Stimulated activated CD4-positive, alpha-beta T cell treated with anti-CD3 and anti-CD28 coated beads, Interleukin-4, amount 100 ng/mL, for 4 hours (primary cell): Measurements from ENCODE around the gene ERLEC1.
A peak's percentile ranks its signal among the peaks of the same experiment; 100 is the strongest.
"Not testable (repeated sequence)": the region's sequence is repeated elsewhere in the genome, so short reads cannot be mapped to it uniquely, and the experiment has no call there.

ENCODE experiments used
- DNase-seq, 2 experiments: peaks; one replicate each; pipeline ENCODE4 v3.0.0-alpha.2; 2020

ERLEC1 gene

DNA sequence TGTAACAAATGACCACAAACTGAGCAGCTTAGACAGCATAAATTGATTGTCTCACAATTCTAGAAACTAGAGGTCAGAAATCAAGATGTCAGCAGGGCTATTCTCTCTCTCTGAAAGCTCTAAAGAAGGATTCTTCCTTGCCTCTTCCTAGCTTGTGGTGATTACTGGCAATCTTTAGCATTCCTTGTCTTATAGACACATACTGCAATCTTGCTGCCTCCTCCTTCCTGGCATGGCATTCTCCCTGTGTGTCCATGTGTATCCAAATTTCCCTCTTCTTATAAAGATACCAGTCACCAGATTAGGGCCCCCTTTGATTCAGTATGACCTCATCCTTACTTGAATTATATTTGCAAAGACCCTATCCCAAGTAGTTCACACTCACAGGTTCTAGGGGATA lies 2.4 kb upstream of the ERLEC1 start:
- DNase-seq = no peak

DNA sequence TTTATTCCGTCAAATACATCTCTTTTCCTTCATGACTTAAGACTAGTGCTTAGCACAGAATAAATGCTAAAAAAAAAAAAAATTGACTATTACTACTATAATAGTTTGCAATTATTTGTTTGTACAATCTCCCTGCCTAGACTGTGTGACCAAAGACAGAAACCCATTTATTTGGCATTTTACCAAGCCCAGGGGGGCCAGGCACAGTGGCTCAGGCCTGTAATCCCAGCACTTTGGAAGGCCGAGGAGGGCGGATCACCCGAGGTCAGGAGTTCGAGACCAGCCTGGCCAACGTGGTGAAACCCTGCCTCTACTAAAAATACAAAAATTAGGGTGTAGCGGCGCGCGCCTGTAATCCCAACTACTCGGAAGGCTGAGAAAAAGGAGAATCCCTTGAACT lies 1.5 kb upstream of the ERLEC1 start:
- no peak for DNase-seq

- DNase-seq = peak in 1 of 2 experiments; percentile 6
These were observed 516 bp upstream of the ERLEC1 start for GRCh38 chr2:53786352-53786704.

- peak in 1 of 2 experiments; percentile 10 for DNase-seq
These were observed 908 bp downstream of the ERLEC1 start for GRCh38 chr2:53787614-53788289.

DNA sequence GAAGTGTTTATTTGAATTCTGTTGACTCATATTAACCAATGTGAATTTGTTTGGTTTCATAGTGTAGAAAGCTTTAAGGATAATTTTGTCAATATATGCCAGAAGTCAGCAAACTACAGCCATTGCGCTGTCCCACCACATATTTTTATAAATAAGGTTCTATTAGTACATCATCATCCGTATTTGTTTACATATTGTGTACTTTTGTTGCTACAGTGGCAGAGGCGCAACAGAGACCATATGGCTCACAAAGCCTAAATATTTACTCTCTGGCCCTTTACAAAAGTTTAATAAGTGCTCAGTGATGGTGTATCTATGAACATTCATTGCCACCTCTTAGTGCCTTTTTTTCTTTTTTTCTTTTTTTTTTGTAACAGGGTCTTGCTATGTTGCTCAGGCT lies 6.4 kb downstream of the ERLEC1 start:
- no peak for DNase-seq

- DNase-seq = no peak
These were observed 7.0 kb downstream of the ERLEC1 start for GRCh38 chr2:53793821-53794220.

DNA sequence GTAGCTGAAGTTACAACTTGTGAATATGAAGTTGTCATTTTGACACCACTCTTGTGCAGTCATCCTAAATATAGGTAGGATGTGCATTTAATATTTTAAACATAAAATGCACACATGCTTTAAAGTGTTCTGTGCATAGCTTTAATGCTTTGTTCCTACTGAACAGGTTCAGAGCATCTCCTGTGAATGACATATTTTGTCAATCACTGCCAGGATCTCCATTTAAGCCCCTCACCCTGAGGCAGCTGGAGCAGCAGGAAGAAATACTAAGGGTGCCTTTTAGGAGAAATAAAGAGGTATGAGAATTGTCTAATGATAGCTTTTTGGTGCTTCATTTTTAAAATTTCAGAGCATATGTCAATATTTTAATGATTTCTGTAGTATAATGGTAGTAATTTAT lies 14.7 kb downstream of the ERLEC1 start:
- no peak for DNase-seq

- DNase-seq = no peak
These were observed 15.8 kb downstream of the ERLEC1 start for GRCh38 chr2:53802617-53803151.

DNA sequence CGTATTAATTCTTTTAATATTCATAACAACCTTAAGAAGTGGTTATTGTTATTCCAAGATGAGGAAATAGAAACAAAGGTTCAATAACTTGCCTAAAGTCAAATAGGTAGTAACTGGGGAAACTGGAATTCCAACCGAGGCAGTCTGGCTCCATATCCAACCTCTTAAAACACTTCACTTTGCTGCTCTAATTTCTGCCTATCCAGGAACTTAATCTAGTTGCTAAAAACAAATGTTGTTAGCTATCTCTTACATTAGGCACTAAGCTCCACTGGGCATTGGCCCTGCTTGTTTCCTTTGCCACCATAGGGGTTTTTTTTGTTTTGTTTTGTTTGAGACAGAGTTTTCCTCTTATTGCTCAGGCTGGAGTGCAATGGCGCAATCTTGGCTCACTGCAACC lies 24.8 kb downstream of the ERLEC1 start:
- DNase-seq = no peak

DNA sequence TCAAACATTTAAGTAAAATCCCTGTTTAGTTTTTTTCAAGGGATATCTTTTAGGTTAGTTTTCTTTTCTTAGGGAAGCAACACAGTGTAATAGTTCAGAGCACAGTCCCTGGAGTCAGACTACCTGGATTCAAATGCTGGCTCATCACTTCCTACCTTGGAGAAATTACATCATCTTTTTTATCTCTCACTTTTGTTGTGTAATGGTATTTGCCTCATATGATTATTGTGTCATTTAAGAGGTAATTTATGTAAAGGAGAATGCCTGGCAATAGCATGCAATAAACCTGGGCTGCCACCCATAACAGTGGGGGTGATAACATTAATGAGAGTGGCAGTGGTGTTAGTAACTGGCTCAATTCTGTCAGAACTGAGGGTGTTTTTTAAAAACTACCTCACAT lies 26.3 kb downstream of the ERLEC1 start:
- DNase-seq = no peak

DNA sequence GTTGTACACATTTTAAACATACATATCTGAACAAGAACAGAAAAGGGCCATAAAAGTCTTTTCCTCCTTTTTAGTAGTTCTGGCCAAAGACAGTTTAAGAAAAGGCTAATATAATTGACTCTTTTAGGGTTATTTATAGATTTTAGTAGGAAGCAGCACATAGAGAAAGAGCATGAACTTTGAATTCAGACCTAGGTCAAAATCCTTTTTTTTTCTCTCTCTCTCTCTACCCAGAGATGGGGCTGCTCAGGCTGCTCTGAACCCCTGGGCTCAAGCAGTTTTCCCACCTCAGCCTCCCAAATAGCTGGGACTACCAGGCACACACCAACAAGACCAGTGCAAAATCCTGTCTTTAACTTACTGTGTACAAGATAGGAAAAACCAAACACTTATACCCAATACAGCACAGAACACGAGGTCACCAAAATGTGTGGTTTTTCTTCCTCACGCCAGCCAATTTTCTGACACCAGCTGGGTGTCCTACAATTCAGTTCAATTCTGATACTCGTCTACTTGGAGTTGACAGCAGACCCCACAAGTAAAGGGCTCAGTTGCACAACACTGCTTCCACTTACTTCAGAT lies 32.1 kb downstream of the ERLEC1 start:
- no peak for DNase-seq

- DNase-seq = no peak
These were observed 32.8 kb downstream of the ERLEC1 start for GRCh38 chr2:53819634-53820033.

GRCh38 chr2:53820048-53820447 lies 33.2 kb downstream of the ERLEC1 start:
- DNase-seq = no peak

DNA sequence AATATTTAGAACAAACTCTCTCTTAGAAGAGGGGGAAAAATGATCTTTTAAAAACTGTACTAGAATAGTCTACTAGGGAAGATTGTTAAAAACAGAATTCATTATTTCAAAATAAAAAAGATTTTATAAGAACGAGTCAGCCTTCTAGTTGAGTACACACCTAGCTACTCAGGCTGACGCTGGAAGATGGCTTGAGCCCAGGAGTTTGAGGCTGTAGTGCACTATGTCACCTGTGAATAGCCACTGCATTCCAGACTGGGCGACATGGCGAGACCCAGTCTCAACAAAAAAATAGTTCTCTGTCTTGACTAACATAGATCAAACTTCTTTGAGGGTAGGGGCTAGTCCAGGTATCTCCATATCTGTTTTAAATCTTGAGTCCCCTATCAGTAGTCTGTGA lies 33.9 kb downstream of the ERLEC1 start:
- DNase-seq = no peak

GRCh38 chr2:53821810-53822209 lies 35.0 kb downstream of the ERLEC1 start:
- no peak for DNase-seq

- peak in 1 of 2 experiments; percentile 5 for DNase-seq
These were observed 36.8 kb downstream of the ERLEC1 start for GRCh38 chr2:53823639-53824038.

GRCh38 chr2:53826030-53826410 lies 39.2 kb downstream of the ERLEC1 start:
- no peak for DNase-seq

GRCh38 chr2:53826587-53827397 lies 39.9 kb downstream of the ERLEC1 start:
- DNase-seq = no peak

DNA sequence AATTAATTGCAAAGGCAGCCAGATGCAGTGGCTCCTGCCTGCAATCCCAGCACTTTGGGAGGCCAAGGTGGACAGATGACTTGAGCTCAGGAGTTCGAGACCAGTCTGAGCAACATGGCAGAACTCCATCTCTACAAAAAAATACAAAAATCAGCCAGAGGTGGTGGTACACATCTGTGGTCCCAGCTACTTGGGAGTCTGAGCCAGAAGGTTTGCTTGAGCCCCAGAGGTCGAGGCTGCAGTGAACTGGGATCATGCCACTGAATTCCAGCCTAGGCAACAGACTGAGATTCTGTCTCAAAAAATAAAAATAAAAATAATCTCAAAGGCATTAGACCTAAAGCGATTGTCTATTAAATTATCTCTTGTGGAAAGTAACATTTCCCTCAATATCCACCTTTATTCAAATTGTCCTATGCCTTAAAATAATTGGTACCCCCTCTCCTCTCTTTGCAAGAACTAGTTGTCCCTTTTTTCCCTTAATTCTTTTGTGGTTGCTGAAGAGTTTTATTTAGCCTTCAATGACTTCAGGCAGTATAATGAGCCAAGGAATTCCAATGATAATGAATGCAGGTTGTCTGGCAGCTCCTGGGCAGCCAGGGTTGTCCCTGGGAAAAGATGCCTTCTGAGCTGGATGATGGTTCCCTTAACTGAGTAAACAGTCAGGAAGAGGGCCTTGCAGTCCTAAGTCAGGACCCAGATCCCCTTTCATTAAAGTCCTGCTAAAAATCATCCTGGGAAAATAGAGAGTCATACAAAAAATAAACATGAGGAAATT lies 40.7 kb downstream of the ERLEC1 start:
- no peak for DNase-seq

DNA sequence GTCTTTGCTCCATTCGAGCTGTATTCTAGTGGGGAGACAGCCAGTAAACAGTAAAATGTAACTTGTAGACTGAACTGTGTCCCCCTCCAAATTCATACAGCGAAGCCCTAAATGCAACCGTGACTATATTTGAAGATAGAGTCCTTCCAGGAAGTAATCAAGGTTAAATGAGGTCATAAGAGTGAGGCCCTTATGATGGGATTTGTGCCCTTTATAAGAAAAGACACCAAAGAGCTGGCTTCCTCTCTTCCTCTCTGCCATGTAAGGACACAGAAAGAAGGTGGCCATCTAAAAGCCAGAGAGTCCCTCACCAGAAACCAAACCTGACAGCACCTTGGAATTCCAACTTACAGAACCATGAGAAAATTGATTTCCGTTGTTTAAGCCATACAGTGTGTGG lies 41.5 kb downstream of the ERLEC1 start:
- DNase-seq = no peak

DNA sequence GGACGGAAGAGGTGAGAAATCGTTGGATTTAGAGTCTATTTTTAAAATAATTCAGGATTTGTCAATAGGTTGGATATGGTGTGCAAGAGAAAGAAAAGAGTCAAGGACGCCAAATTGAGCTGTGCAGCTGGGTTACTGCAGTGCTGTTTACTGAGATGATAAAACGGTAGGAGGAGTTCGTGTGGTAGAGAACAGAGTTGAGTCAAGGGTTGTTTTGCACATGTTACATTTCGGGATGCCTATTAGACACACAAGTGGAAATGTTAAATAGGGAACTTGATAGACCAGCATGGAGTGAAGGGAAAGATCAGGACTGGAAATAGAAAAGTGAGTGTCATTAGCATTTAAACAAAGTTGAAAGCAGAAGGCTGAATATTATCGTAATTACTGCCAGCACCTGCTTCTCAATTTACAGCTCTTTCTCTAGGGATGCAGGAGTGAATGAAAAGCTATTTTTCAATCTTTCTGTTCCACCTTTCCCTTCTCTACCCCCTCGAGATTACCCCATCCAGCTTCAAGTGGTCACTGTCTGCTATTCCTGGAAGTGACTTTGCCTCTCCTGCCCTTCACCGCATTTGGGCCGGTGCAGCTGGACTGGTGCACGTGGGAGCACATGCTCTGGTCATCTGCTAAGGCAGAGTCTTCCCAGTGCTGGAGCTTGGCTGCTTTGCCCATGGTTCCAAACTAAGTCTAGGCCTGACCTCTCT lies 42.6 kb downstream of the ERLEC1 start:
- no peak for DNase-seq

- DNase-seq = not testable (repeated sequence)
These were observed 43.1 kb downstream of the ERLEC1 start for GRCh38 chr2:53829980-53830290.

GRCh38 chr2:53840580-53840979 lies 53.7 kb downstream of the ERLEC1 start:
- no peak for DNase-seq
